Large intestine (tissue), 3 donors: ENCODE measurements around the gene LRRC10B. TPM values are rescaled to one million over a fixed set of nuclear protein-coding genes. Genes with fewer than 3 reads are reported as not detected.

ENCODE experiments used
- DNase-seq, 2 donors: peaks; one replicate each; pipeline versions ENCODE4 v3.0.0 to v3.0.0-alpha.2; 2013
- H3K27ac ChIP-seq: one replicate; pipeline ENCODE4 v1.5.1; 2013; ENCODE audit warnings: low read length
- H3K27me3 ChIP-seq: 2 replicates; pipeline ENCODE4 v1.6.1; 2013; ENCODE audit warnings: low read length; ENCODE audit not compliant: control insufficient read depth, insufficient read depth
- H3K36me3 ChIP-seq: 2 replicates; pipeline ENCODE4 v1.6.1; 2013; ENCODE audit warnings: low read length; ENCODE audit not compliant: control insufficient read depth, insufficient read depth
- H3K4me1 ChIP-seq: one replicate; pipeline ENCODE4 v1.6.1; 2013; ENCODE audit warnings: low read length; ENCODE audit not compliant: control insufficient read depth, insufficient read depth
- H3K4me3 ChIP-seq: one replicate; pipeline ENCODE4 v1.5.1; 2013; ENCODE audit warnings: low read length
- H3K9me3 ChIP-seq: one replicate; pipeline ENCODE4 v1.6.1; 2013; ENCODE audit warnings: mild to moderate bottlenecking, low read depth, low read length, moderate library complexity; ENCODE audit not compliant: control insufficient read depth
- WGBS: methylation state at CpG from one replicate; pipeline ENCODE4 v1.1.5; 2013; ENCODE audit warnings: low lambda C conversion rate; ENCODE audit not compliant: insufficient coverage; 5-methylcytosine and 5-hydroxymethylcytosine counted together
- polyA plus RNA-seq: library from polyadenylated mRNA; unstranded; fragments of 120-200 nt; gene quantifications from one replicate; pipeline ENCODE4 v1.2.1, GENCODE V29; 2013

Gene LRRC10B
- polyA plus RNA-seq, 1 donor, result 1.3 TPM

DNA sequence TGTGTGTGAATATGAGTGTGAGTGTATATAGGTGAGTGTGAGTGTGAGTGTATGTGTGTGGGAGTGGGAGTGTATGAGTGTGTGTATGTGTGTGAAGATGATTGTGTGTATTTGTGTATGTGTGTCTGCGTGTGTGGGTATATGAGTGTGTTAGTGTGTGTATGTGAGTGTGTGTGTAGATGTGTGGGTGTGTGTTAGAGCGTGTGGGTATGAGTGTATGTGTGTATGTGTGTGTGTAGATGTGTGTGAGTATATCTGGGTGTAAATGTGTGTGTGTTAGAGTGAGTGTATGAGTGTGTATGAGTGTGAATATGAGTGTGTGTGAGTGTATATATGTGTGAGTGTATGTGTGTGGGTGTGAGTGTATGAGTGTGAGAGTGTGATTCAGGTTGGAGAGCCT is 11.1 kb upstream of the LRRC10B start:
- Histone ChIP-seq H3K9me3 (peaks cover 2% of the 10 kb centered on the region), H3K27me3 (no peaks in the 10 kb centered on the region), H3K4me3 (no peak overlapping the region), H3K36me3 (no peaks in the 10 kb centered on the region), H3K4me1 (no peaks in the 10 kb centered on the region), H3K27ac (no peak overlapping the region)
- no CpG with 5 or more reads among the region's 2 CpGs for WGBS
- no peak for DNase-seq

DNA sequence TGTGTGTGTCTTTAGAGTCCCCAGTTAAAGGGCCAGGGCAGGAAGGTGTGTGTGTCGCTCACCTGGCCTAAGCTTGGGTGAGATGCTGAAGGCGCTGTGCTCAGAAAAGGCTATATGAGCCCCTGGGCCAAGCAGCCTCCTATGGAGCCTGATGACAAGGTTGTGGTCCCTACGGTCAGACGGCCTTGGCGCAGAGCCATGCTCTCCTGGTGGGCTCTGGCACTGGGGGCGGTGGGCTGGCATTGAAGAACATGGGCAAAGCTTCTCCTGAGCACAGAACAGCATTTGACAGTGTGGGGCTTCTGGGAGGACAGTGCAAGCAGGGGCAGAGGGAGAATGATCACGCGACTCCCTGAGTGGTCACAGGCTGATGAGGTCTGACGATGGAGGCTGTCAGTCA is 10.7 kb upstream of the LRRC10B start:
- Histone ChIP-seq H3K4me3 (no peak overlapping the region), H3K9me3 (peaks cover 2% of the 10 kb centered on the region), H3K4me1 (no peaks in the 10 kb centered on the region), H3K36me3 (no peaks in the 10 kb centered on the region), H3K27me3 (no peaks in the 10 kb centered on the region), H3K27ac (no peak overlapping the region)
- no CpG with 5 or more reads among the region's 9 CpGs for WGBS
- no peak for DNase-seq

DNA sequence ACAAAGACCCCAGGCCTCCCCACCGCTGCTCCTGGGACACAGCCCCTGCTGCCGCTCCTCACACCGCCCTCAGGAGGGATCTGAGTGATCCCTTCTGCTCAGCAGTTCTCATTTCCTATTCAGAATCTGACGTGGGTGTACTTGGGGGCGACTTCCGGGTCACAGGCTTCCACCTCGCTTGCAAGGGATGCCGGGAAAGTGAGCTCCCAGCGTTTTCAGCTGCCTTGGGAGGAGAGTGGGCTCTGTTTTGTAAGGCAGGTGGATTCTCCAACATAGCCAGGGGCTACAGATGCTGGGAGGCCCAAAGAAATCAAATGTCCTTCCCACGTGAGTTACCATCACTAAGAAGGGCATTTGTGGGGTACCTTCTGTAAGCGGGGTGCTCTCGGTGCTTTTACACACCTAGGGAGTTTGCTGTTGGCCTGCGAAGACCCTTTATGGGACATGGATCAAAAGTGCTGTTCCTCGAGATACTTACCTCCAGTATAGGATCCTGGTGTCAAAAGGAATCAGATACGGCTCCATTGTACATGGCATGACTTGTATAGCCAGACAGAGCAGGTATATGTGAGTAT is 9.7 kb upstream of the LRRC10B start:
- no CpG with 5 or more reads among the region's 15 CpGs for WGBS
- H3K27ac ChIP-seq, result no peak overlapping the region
- no peak for DNase-seq
- no peaks in the 10 kb centered on the region for H3K36me3 ChIP-seq
- H3K4me1 ChIP-seq, result no peaks in the 10 kb centered on the region
- no peaks in the 10 kb centered on the region for H3K27me3 ChIP-seq
- peaks cover 2% of the 10 kb centered on the region for H3K9me3 ChIP-seq
- H3K4me3 ChIP-seq, result no peak overlapping the region

DNA sequence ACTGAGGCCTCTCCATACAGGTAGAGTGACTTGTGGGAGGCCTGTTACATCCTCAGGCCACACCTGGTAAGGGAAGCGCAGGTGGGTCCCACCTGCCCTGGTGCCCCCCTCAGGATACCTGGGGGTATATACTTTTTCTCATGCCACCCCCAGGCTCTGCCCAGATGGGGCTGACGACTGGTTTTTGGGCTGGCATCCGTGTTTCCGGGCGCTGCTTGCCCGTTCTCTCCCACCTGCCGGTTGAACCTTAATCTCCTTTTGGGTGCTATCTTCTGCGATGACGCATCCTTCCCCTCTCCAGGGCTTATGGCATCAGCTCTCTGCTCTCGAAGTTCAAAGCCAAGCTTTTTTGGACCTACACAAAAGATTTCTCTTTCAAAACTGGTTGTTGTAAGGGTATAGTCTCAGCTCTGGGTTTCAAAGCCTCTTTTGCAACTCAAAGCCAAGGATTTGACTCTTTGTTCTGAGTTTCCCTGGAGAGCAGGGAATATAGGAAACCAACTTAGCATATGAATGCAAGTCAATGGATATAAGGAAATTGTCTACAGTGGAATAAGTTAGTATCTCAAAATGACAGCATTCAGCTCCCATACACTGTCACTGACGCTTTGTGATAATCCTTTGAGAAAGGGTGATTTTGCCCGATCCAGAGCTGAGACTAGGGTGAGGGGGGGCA is 8.6 kb upstream of the LRRC10B start:
- WGBS, result 60% methylated on average over 2 of the region's 12 CpGs
- Histone ChIP-seq H3K9me3 (peaks cover 2% of the 10 kb centered on the region), H3K36me3 (no peaks in the 10 kb centered on the region), H3K27ac (no peak overlapping the region), H3K27me3 (no peaks in the 10 kb centered on the region), H3K4me3 (no peak overlapping the region), H3K4me1 (no peaks in the 10 kb centered on the region)
- no peak for DNase-seq

DNA sequence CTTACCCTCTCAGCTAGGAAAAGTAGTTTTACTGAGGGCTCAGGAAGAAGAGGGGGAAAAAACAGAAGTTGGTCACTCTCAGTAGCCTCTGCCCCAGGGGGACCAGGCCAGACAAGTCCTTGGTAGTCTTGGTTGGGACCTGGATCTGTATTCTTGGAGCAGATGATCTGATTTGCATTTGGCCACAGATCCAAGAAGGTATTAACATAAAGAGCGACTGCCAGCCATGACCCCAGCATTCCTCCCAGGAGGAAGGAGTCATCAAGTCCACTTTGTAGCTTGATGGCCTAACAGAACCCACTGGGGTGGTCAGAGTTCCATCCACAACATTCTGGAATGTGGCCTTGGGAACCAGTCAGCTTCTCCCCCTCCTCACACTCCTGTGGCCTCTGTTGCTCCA is 6.0 kb upstream of the LRRC10B start:
- Histone ChIP-seq H3K36me3 (no peaks in the 10 kb centered on the region), H3K27me3 (peaks cover 10% of the 10 kb centered on the region), H3K4me1 (no peaks in the 10 kb centered on the region), H3K4me3 (no peak overlapping the region), H3K27ac (no peak overlapping the region), H3K9me3 (no peaks in the 10 kb centered on the region)
- no peak for DNase-seq
- WGBS, result no CpG with 5 or more reads among the region's 1 CpG

DNA sequence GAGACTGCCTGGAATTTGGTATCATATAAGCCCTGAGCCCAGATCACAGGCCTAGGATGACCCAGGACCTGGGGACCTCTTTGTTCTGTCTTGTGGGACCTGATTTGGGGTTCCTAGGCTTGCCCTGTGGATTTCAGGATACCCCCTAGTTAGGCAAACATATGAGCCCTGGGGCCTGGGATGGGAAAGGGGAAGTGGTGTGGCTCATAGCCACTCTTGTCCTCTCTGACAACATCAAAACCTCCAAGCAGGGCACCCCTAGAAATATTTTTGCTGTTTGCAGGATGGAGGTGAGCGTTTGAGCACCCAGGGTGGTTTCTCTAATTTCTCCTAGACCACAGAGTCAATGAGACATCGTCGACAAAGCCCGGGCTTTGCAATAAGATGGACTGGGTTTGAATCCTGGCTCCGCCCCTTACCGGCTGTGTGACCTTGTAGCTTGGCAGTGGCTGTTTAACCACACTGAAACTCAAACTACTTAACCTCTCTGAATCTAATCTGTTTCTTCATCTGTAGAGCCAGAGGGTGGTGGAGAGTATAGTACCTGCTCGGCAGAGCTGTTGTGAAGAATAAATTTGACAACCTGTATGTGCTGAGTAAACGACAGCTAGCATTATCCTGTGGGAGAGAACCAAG is 5.3 kb upstream of the LRRC10B start:
- DNase-seq, result no peak
- no peak overlapping the region for H3K27ac ChIP-seq
- H3K4me3 ChIP-seq, result no peak overlapping the region
- peaks cover 1% of the 10 kb centered on the region for H3K4me1 ChIP-seq
- no peaks in the 10 kb centered on the region for H3K36me3 ChIP-seq
- peaks cover 18% of the 10 kb centered on the region for H3K27me3 ChIP-seq
- no CpG with 5 or more reads among the region's 8 CpGs for WGBS
- H3K9me3 ChIP-seq, result no peaks in the 10 kb centered on the region

DNA sequence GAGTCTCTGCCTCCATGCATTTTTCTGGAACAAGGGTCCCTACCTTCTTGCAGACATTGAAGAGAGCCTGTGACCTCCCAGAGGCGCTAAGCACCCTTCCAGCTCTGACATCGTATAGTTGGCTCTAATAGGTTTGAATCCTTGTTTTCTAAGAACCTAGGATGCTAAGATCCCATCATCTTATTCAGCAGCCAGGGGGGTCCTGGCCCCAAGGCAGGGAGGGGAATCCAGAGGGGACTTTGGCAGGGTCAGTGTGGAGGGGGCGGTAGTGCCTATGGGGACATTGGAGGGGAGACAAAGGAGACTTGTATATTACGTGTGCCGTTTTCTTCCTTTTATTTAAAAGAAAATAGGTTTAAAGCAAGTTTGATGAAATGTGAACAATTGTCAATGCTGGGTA is 3.4 kb upstream of the LRRC10B start:
- Histone ChIP-seq H3K27ac (no peak overlapping the region), H3K4me1 (peaks cover 8% of the 10 kb centered on the region), H3K9me3 (no peaks in the 10 kb centered on the region), H3K27me3 (peaks cover 27% of the 10 kb centered on the region), H3K4me3 (no peak overlapping the region), H3K36me3 (no peaks in the 10 kb centered on the region)
- DNase-seq, result no peak
- 80% methylated on average over 1 of the region's 5 CpGs for WGBS

DNA sequence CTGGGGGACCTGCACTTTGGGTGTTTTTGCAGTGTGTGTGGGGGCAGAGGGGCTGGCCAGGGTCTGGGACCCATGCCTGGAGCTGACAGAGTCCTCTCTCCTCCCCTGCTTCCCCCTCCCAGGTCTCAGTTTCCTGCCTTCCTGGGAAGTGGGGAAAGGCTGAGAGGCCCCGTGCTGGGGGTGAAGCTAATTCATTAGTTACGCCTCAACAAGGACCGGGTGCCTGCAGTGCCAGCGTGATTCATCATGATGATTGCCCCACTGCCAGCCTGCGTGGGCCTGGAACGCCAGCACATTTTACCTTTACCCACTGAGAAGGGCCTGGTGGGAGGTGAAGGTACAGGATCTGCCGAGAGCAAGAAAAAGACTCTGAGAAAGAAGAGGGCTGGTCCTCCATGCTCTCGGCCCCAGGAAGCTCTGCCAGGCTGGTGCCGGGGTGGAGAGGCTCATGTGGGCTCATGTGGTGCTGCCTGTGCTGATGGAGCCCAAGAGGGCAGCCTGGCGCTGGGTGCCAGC is 2.9 kb upstream of the LRRC10B start:
- Histone ChIP-seq H3K36me3 (no peaks in the 10 kb centered on the region), H3K27me3 (peaks cover 30% of the 10 kb centered on the region)
- WGBS, result no CpG with 5 or more reads among the region's 10 CpGs

DNA sequence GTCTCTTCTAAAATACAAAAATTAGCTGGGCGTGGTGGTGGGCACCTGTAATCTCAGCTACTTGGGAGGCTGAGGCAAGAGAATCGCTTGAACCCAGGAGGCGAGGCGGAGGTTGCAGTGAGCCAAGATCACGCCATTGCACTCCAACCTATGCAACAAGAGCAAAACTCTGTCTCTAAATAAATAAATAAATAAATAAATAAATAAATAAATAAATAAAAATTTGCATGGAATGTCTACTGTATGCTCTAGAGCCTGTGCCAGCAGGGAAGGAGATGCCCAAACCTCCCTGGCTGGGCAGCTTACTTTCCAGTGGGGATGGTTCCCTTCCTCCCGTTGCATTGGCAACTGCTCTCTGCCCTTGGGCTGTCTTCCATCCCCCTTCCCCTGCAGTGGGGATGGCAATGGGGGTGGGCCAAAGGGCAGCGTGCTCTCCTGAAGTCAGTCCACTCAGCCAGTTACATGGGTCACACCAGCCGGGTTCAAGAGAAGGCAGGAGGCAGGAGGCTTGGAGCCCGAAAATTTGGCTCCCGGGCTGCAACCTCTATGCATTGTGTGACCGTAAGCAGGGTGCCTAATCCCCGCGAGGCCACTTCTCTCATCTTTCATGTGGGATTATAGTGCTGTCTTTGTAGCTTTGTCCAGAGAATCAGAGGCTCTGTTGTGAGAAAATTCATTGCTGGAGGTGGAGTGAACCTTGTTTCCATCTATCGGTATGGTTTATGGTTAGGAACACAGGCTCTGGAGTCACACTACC is 1.4 kb upstream of the LRRC10B start:
- DNase-seq, result no peak
- no peak overlapping the region for H3K27ac ChIP-seq
- H3K4me3 ChIP-seq, result no peak overlapping the region
- H3K36me3 ChIP-seq, result no peaks in the 10 kb centered on the region
- H3K4me1 ChIP-seq, result peaks cover 29% of the 10 kb centered on the region
- H3K27me3 ChIP-seq, result peaks cover 30% of the 10 kb centered on the region
- no peaks in the 10 kb centered on the region for H3K9me3 ChIP-seq
- WGBS, result 90% methylated on average over 2 of the region's 14 CpGs

More for the DNA sequence above, 2.9 kb upstream of the LRRC10B start:
- Histone ChIP-seq H3K9me3 (no peaks in the 10 kb centered on the region), H3K4me1 (peaks cover 14% of the 10 kb centered on the region), H3K27ac (no peak overlapping the region), H3K4me3 (no peak overlapping the region)
- no peak for DNase-seq
